Naive thymus-derived CD8-positive, alpha-beta T cell (primary cell): ENCODE measurements around the gene BRD3. TPM values are rescaled to one million over a fixed set of nuclear protein-coding genes. Genes with fewer than 3 reads are reported as not detected.

Experiments
- ATAC-seq, 2 donors: fragments of 150-1000 bp; cut with Tn5 transposase in 1 of 2; sonication (Bioruptor Pico), chemical (Tn5 transposase) in 1 of 2; 1 replicate in 1 of 2; 2 replicates in 1 of 2; pipeline ENCODE4 v1.10.0; 2021; ENCODE audit warnings: mild to moderate bottlenecking in 2 of 2, moderate library complexity in 2 of 2
- POLR2A ChIA-PET: fragments of 350-600 bp; sonication (Branson Sonifier 250); formaldehyde crosslinking; loops from one replicate; lab custom pipeline; 2021; ENCODE audit warnings: antibody characterized with exemption; lab: Charles Lee
- DNase-seq, 10 donors: peaks; one replicate each; pipeline versions ENCODE4 v3.0.0 to v3.0.0-alpha.2; 2020 to 2022
- H3K27ac Mint-ChIP-seq, 10 donors: one replicate each; pipeline ENCODE4 v1.8.0; 2020 to 2022; ENCODE audit warnings: mild to moderate bottlenecking in 10 of 10, mixed read lengths in 10 of 10, moderate library complexity in 4 of 10, inconsistent platforms in 1 of 10
- H3K27me3 Mint-ChIP-seq, 5 donors: one replicate each; pipeline ENCODE4 v1.8.0; 2021 to 2022; ENCODE audit warnings: mixed read lengths in 5 of 5
- H3K36me3 Mint-ChIP-seq, 3 donors: one replicate each; pipeline ENCODE4 v1.8.0; 2020 to 2022; ENCODE audit warnings: mixed read lengths in 3 of 3, mild to moderate bottlenecking in 2 of 3, inconsistent platforms in 1 of 3
- H3K4me1 Mint-ChIP-seq, 4 donors: one replicate each; pipeline ENCODE4 v1.8.0; 2021 to 2022; ENCODE audit warnings: mixed read lengths in 4 of 4
- H3K4me3 Mint-ChIP-seq, 10 donors: one replicate each; pipeline ENCODE4 v1.8.0; 2020 to 2022; ENCODE audit warnings: mild to moderate bottlenecking in 10 of 10, mixed read lengths in 10 of 10, moderate library complexity in 6 of 10, inconsistent platforms in 1 of 10
- H3K9me3 Mint-ChIP-seq, 9 donors: one replicate each; pipeline ENCODE4 v1.8.0; 2020 to 2022; ENCODE audit warnings: mixed read lengths in 9 of 9, mild to moderate bottlenecking in 3 of 9, inconsistent platforms in 1 of 9, moderate library complexity in 1 of 9
- polyA plus RNA-seq, 3 donors: library from polyadenylated mRNA; unstranded; fragments of 300-500 nt; fragmentation: Illumina TruSeq; gene quantifications; one replicate each; pipeline ENCODE4 v1.2.3, GENCODE V29; 2021
- total RNA-seq, 8 experiments: library from RNA in 2 of 8; stranded (reverse) in 2 of 8; gene quantifications; one replicate each; pipeline ENCODE4 v1.2.3 and lab custom pipeline; 2021 to 2026

The BRD3 gene
- total and polyA plus RNA-seq, 5 experiments from 2014 or later, result 13.1 to 49.0 (median 30.9) TPM

DNA sequence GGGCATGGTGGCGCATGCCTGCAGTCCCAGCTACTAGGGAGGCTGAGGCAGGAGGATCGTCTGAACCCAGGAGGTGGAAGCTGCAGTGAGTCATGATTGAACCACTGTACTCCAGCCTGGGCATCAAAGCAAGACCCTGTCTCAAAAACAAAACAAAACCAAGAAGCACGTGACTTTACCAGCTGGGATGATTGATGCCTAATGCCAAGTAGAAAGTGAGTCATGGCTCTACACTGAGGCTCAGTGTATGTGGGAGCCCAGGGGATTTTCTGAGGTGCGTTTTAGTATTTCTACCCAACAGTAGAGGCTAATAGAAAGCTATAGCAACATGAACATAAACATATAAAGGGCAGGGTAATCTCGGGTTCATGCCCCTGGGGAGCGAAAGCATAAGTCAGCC is 56.4 kb downstream of the BRD3 start:
- no peak for DNase-seq
- POLR2A ChIA-PET, result no interaction called here
- H3K4me3 Mint-ChIP-seq, result no peak overlapping the region

DNA sequence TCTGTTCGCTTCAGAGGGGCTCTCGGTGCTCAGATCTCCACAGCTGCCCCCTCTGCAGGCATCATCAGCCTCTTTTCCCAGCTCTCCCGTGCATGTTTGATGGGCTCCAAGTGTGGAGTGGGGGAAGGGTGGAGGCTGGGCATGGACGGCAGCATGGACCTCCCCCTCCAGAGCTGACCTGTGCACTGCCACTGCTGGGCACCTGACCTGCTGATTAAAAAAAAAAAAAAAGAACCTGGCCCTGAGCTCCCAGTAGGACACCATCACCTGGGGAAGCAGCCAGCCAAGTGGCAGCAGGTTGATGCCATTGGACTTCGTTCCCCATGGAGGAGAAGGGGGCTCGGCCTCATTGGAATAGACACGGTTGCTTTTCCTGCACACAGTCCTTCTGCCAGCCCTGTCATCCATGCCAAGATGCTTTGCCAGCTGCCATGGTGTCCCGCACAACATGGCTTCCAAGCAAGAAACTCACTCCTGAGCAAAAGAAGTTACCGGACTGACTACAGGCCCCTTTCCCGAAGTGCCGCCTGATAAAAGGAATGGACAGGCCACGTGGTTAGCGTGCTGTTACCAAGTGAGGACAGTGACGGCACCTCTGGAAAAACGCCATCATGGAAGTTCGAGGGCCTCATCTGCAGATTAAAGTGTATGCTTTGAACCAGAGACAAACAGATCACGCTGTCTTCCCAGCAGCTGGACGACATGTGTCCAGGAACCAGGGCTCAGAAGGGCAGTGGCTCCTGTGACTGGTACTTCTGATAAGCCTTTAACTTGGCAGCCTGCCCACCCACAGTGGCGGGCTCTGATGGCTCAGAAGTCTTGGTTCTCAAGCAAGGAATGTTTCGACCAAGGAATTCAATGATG is 57.3 kb downstream of the BRD3 start:
- peaks cover 0 to 18% (median 10%) of the 10 kb centered on the region in 5 donors for H3K27me3 Mint-ChIP-seq
- no peak overlapping the region for H3K27ac Mint-ChIP-seq
- H3K4me3 Mint-ChIP-seq, result no peak overlapping the region
- no peak for DNase-seq
- peaks cover 0 to 17% (median 0%) of the 10 kb centered on the region in 9 donors for H3K9me3 Mint-ChIP-seq
- no peak for ATAC-seq
- H3K36me3 Mint-ChIP-seq, result peaks cover 0 to 5% (median 0%) of the 10 kb centered on the region in 3 donors
- POLR2A ChIA-PET, result no interaction called here
- H3K4me1 Mint-ChIP-seq, result no peaks in the 10 kb centered on the region

More for the DNA sequence above, 56.4 kb downstream of the BRD3 start:
- Mint-ChIP-seq H3K9me3 (peaks cover 0 to 17% (median 0%) of the 10 kb centered on the region in 9 donors), H3K27ac (no peak overlapping the region), H3K36me3 (peaks cover 0 to 5% (median 0%) of the 10 kb centered on the region in 3 donors), H3K27me3 (peaks cover 0 to 18% (median 10%) of the 10 kb centered on the region in 5 donors), H3K4me1 (no peaks in the 10 kb centered on the region)
- ATAC-seq, result no peak

DNA sequence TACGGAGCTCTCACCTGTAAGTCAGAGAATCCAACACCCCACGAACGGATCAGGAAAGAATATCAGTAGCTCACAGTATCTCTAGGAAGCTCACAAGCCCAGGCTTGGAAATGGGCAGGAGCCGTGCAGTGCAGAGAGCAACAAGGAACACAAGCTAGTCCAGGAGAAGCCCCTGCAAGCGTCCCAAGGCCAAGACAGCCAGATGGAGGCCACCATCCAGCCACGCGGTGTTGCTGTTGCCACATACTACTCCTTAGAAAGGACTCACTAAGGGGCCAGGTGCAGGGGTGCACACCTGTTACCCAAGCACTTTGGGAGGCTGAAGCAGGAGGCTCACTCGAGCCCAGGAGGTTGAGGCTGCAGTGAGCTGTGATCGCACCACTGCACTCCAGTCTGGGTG is 60.3 kb downstream of the BRD3 start:
- Mint-ChIP-seq H3K4me1 (no peaks in the 10 kb centered on the region), H3K27me3 (peaks cover 3 to 24% (median 10%) of the 10 kb centered on the region in 5 donors), H3K9me3 (peaks cover 0 to 7% (median 0%) of the 10 kb centered on the region in 9 donors), H3K27ac (no peak overlapping the region), H3K36me3 (no peaks in the 10 kb centered on the region), H3K4me3 (no peak overlapping the region)
- ATAC-seq (no peak), DNase-seq (no peak)
- POLR2A ChIA-PET, result no interaction called here

GRCh38 chr9:134007150-134007549 is 60.7 kb downstream of the BRD3 start:
- H3K27ac Mint-ChIP-seq, result peak overlapping the region in 1 of 10 donors; percentile 13
- DNase-seq (no peak), ATAC-seq (no peak)
- H3K36me3 Mint-ChIP-seq, result no peaks in the 10 kb centered on the region
- POLR2A ChIA-PET, result no interaction called here
- H3K9me3 Mint-ChIP-seq, result peaks cover 0 to 7% (median 0%) of the 10 kb centered on the region in 9 donors
- H3K4me1 Mint-ChIP-seq, result no peaks in the 10 kb centered on the region
- H3K4me3 Mint-ChIP-seq, result no peak overlapping the region
- H3K27me3 Mint-ChIP-seq, result peaks cover 5 to 25% (median 10%) of the 10 kb centered on the region in 5 donors

- peaks cover 6 to 25% (median 11%) of the 10 kb centered on the region in 5 donors for H3K27me3 Mint-ChIP-seq
- no peaks in the 10 kb centered on the region for H3K4me1 Mint-ChIP-seq
- no peak for DNase-seq
- no peak overlapping the region for H3K4me3 Mint-ChIP-seq
- no peaks in the 10 kb centered on the region for H3K36me3 Mint-ChIP-seq
- no peak overlapping the region for H3K27ac Mint-ChIP-seq
- H3K9me3 Mint-ChIP-seq, result no peaks in the 10 kb centered on the region
- ATAC-seq, result no peak
- POLR2A ChIA-PET, result no interaction called here
Observed at GRCh38 chr9:134005381-134005780, 62.4 kb downstream of the BRD3 start.

- no peak overlapping the region for H3K4me3 Mint-ChIP-seq
- H3K9me3 Mint-ChIP-seq, result no peaks in the 10 kb centered on the region
- no peaks in the 10 kb centered on the region for H3K36me3 Mint-ChIP-seq
- POLR2A ChIA-PET, result no interaction called here
- ATAC-seq (no peak), DNase-seq (no peak)
- peak overlapping the region in 1 of 10 donors; percentile 32 for H3K27ac Mint-ChIP-seq
- no peaks in the 10 kb centered on the region for H3K4me1 Mint-ChIP-seq
- H3K27me3 Mint-ChIP-seq, result peaks cover 6 to 25% (median 12%) of the 10 kb centered on the region in 5 donors
Observed at GRCh38 chr9:134004881-134005280, 62.9 kb downstream of the BRD3 start.

DNA sequence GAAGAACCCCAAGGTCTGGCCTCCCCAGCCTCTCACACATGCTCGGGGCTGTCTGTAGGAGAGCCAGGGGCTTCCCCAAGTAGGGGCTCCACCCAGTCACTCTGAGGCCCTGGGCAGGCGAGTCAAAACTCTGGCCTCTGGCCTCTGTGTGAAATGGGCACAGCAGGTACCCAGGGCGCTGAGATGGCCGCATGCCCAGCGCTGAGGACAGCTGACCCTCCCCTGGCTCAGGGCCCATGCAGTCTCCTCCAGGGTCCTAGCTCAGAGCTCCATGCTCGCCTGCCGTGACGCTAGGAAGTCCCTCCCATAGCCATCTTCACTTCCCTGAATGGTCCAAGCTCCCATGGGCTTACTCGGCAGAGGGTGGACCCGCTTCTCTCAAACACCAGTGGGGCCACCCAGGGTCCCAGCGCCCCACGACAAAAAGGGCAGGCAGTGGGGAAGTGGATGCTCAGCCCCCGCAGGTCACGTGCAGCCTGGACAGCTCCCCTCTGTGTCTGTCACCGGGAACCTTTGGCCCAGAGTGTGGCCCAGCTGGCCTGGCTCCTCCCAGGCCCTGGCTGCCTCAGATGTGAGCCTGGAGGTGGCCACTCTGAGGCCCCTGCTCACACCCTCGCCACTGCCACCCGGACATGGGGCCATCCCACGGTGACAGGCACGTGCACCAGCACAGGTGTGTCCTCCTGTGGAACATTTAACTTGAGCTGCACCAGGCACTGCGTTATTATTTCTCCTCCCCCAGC is 63.5 kb downstream of the BRD3 start:
- POLR2A ChIA-PET, result no interaction called here
- no peaks in the 10 kb centered on the region for H3K4me1 Mint-ChIP-seq
- no peak overlapping the region for H3K4me3 Mint-ChIP-seq
- H3K27ac Mint-ChIP-seq, result peak overlapping the region in 1 of 10 donors; percentile 32
- no peak for DNase-seq
- no peak for ATAC-seq
- H3K9me3 Mint-ChIP-seq, result no peaks in the 10 kb centered on the region
- no peaks in the 10 kb centered on the region for H3K36me3 Mint-ChIP-seq
- H3K27me3 Mint-ChIP-seq, result peaks cover 6 to 25% (median 12%) of the 10 kb centered on the region in 5 donors

DNA sequence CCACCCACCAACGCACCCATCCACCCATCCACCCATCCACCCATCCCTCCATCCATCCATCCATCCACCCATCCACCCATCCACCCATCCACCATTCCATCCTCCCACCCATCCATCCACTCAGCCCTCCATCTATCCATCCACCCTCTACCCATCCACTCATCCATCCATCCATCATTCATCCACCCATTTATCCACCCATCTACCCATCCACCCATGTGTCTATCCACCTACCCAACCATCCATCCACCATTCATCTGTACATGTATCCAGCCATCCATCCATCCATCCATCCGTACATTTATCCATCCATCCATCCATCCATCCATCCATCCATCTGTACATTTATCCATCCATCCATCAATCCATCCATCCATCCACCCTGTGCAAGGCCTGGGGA is 64.6 kb downstream of the BRD3 start:
- POLR2A ChIA-PET, result no interaction called here
- Mint-ChIP-seq H3K27ac (peak overlapping the region in 1 of 10 donors; percentile 84), H3K4me1 (no peaks in the 10 kb centered on the region), H3K4me3 (no peak overlapping the region), H3K27me3 (peaks cover 6 to 20% (median 12%) of the 10 kb centered on the region in 5 donors), H3K36me3 (no peaks in the 10 kb centered on the region), H3K9me3 (no peaks in the 10 kb centered on the region)
- ATAC-seq (no peak), DNase-seq (no peak)

DNA sequence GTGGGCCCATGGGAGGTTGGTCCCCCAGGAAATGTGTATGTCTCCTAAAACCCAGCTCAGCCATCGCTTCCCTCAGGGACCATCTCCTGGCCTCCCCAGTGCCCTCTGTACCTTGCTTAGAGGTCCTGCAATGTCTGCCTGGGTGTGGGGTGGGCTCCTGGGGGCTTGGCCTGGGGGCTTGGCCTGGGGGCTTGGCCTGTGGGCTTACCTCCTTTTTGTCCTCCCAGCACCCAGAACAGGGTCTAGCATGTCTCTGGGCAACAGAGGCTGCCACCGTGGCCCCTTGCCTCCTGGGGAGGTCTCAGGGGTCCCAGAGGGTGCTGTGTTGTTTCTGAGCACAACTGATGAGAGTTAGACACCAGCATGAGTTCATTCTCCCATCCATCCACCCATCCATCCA is 65.0 kb downstream of the BRD3 start:
- Mint-ChIP-seq H3K36me3 (no peaks in the 10 kb centered on the region), H3K9me3 (no peaks in the 10 kb centered on the region), H3K4me1 (no peaks in the 10 kb centered on the region), H3K27ac (no peak overlapping the region), H3K27me3 (peaks cover 6 to 20% (median 12%) of the 10 kb centered on the region in 5 donors), H3K4me3 (no peak overlapping the region)
- POLR2A ChIA-PET, result no interaction called here
- no peak for ATAC-seq
- no peak for DNase-seq

- ATAC-seq (no peak), DNase-seq (no peak)
- no peaks in the 10 kb centered on the region for H3K36me3 Mint-ChIP-seq
- H3K27me3 Mint-ChIP-seq, result peaks cover 0 to 14% (median 7%) of the 10 kb centered on the region in 5 donors
- no peak overlapping the region for H3K4me3 Mint-ChIP-seq
- H3K9me3 Mint-ChIP-seq, result no peaks in the 10 kb centered on the region
- POLR2A ChIA-PET, result no interaction called here
- no peaks in the 10 kb centered on the region for H3K4me1 Mint-ChIP-seq
- H3K27ac Mint-ChIP-seq, result no peak overlapping the region
Observed at GRCh38 chr9:133999851-134000265, 68.0 kb downstream of the BRD3 start.

- Mint-ChIP-seq H3K9me3 (no peaks in the 10 kb centered on the region), H3K4me1 (peaks cover 2 to 5% (median 3%) of the 10 kb centered on the region in 4 donors), H3K27ac (no peak overlapping the region), H3K27me3 (peaks cover 0 to 13% (median 7%) of the 10 kb centered on the region in 5 donors), H3K36me3 (no peaks in the 10 kb centered on the region), H3K4me3 (no peak overlapping the region)
- no peak for ATAC-seq
- POLR2A ChIA-PET, result no interaction called here
- DNase-seq, result no peak
Observed at GRCh38 chr9:133998915-133999595, 68.8 kb downstream of the BRD3 start.

DNA sequence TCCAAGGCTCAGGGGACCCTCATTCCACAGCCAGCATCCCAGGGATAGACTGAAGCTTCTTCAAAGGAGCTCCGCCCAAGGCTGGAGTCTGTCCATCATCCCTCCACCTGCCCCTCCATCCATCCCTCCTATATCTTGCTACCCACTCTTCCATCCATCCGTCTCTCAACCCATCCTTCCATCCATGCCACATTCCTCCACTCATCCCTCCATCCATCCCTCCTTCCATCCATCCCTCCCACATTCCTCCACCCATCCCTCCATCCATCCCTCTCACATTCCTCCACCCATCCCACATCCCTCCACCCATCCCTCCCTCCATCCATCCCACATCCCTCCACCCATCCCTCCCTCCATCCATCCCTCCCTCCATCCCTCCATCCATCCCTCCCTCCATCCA is 70.2 kb downstream of the BRD3 start:
- POLR2A ChIA-PET, result no interaction called here
- Mint-ChIP-seq H3K36me3 (no peaks in the 10 kb centered on the region), H3K27me3 (peaks cover 0 to 10% (median 7%) of the 10 kb centered on the region in 5 donors), H3K4me1 (peaks cover 2 to 8% (median 5%) of the 10 kb centered on the region in 4 donors), H3K27ac (no peak overlapping the region), H3K4me3 (no peak overlapping the region), H3K9me3 (no peaks in the 10 kb centered on the region)
- ATAC-seq (no peak), DNase-seq (no peak)
